B cell (primary cell): ENCODE results near the gene ASCL5. TPM values are rescaled to one million over a fixed set of nuclear protein-coding genes. Genes with fewer than 3 reads are reported as not detected.

ENCODE experiments used
- ATAC-seq: fragments of 200-7000 bp; cut with Tn5 transposase; one replicate; pipeline ENCODE4 v1.10.0; 2021; ENCODE audit warnings: low read depth, mild to moderate bottlenecking, moderate number of reproducible peaks, moderate library complexity
- CTCF ChIA-PET: fragments of 350-600 bp; sonication (Branson Sonifier 250); formaldehyde crosslinking; loops from one replicate; lab custom pipeline; 2021; ENCODE audit warnings: antibody characterized with exemption, inconsistent platforms; lab: Charles Lee
- POLR2A ChIA-PET: fragments of 350-600 bp; sonication (Branson Sonifier 250); formaldehyde crosslinking; loops from one replicate; lab custom pipeline; 2021; ENCODE audit warnings: antibody characterized with exemption; lab: Charles Lee
- DNase-seq: peaks from one replicate; pipeline ENCODE4 v3.0.0; 2013
- H2AFZ ChIP-seq: 2 replicates; pipeline ENCODE4 v1.6.1; 2012; ENCODE audit warnings: mild to moderate bottlenecking, low read depth, low read length; ENCODE audit not compliant: insufficient read depth, poor library complexity, severe bottlenecking
- H3K27ac ChIP-seq, 2 donors: 1 replicate in 1 of 2; 2 replicates in 1 of 2; pipeline ENCODE4 v1.5.1; 2012 to 2013; ENCODE audit warnings: low read length in 2 of 2, mild to moderate bottlenecking in 2 of 2, moderate library complexity in 1 of 2
- H3K27me3 ChIP-seq, 4 experiments: fragments of 200-600 bp in 1 of 4; sonication (generic) in 1 of 4; replicated peaks in 1 of 4; 1 replicate in 2 of 4; 2 replicates in 2 of 4; pipeline versions ENCODE4 v1.6.1 to v1.7.0; 2013 to 2016; ENCODE audit warnings: low read length in 3 of 4, mild to moderate bottlenecking in 2 of 4, mixed read lengths in 1 of 4, moderate library complexity in 1 of 4; ENCODE audit not compliant: insufficient read depth in 4 of 4, control insufficient read depth in 3 of 4; ENCODE audit errors: control extremely low read depth in 1 of 4
- H3K36me3 ChIP-seq, 2 experiments: replicated peaks in 1 of 2; 1 replicate in 1 of 2; 2 replicates in 1 of 2; pipeline versions ENCODE4 v1.6.1 to v1.7.1; 2013; ENCODE audit warnings: low read length in 1 of 2; ENCODE audit not compliant: insufficient read depth in 2 of 2, control insufficient read depth in 1 of 2; ENCODE audit errors: control extremely low read depth in 1 of 2, extremely low read depth in 1 of 2
- H3K4me1 ChIP-seq, 2 donors: fragments of 200-600 bp in 1 of 2; sonication (generic) in 1 of 2; 1 replicate in 1 of 2; 2 replicates in 1 of 2; pipeline versions ENCODE4 v1.5.1 to v1.6.1; 2013 to 2017; ENCODE audit warnings: low read length in 2 of 2; ENCODE audit not compliant: control insufficient read depth in 2 of 2, insufficient read depth in 2 of 2
- H3K4me2 ChIP-seq: replicated peaks from 2 replicates; pipeline ENCODE3; 2012; ENCODE audit warnings: mild to moderate bottlenecking, low read depth, low read length; ENCODE audit not compliant: poor library complexity, severe bottlenecking
- H3K4me3 ChIP-seq, 5 experiments: fragments of 200-600 bp in 1 of 5; sonication (generic) in 1 of 5; 1 replicate in 3 of 5; 2 replicates in 2 of 5; pipeline versions ENCODE4 v1.5.1 to v1.7.0; 2011 to 2016; ENCODE audit warnings: low read length in 4 of 5, mild to moderate bottlenecking in 4 of 5, low read depth in 2 of 5, control low read depth in 1 of 5, moderate library complexity in 1 of 5; ENCODE audit not compliant: insufficient read depth in 1 of 5; ENCODE audit errors: control extremely low read depth in 1 of 5, extremely low read depth in 1 of 5
- H3K79me2 ChIP-seq: fragments of 200-600 bp; sonication (generic); one replicate; pipeline ENCODE4 v1.6.0; 2016; ENCODE audit warnings: low read length; ENCODE audit not compliant: control insufficient read depth, insufficient read depth
- H3K9ac ChIP-seq: fragments of 200-600 bp; sonication (generic); 2 replicates; pipeline ENCODE4 v1.6.1; 2017; ENCODE audit warnings: mild to moderate bottlenecking, low read length, moderate library complexity
- H3K9me3 ChIP-seq, 3 donors: one replicate each; pipeline versions ENCODE4 v1.6.1 to v1.7.1; 2013; ENCODE audit warnings: low read length in 2 of 3; ENCODE audit not compliant: control insufficient read depth in 2 of 3, insufficient read depth in 1 of 3; ENCODE audit errors: control extremely low read depth in 1 of 3
- H4K20me1 ChIP-seq: 2 replicates; pipeline ENCODE4 v1.6.0; 2012; ENCODE audit warnings: mild to moderate bottlenecking, low read length; ENCODE audit not compliant: insufficient read depth, control insufficient read depth, poor library complexity, severe bottlenecking
- H3K27ac Mint-ChIP-seq: one replicate; pipeline ENCODE4 v1.8.0; 2021; ENCODE audit warnings: mixed read lengths
- H3K27me3 Mint-ChIP-seq: one replicate; pipeline ENCODE4 v1.8.0; 2021; ENCODE audit warnings: mixed read lengths
- H3K4me1 Mint-ChIP-seq: one replicate; pipeline ENCODE4 v1.8.0; 2021; ENCODE audit warnings: mixed read lengths
- H3K4me3 Mint-ChIP-seq: one replicate; pipeline ENCODE4 v1.8.0; 2021; ENCODE audit warnings: mixed read lengths
- H3K9me3 Mint-ChIP-seq: one replicate; pipeline ENCODE4 v1.8.0; 2022; ENCODE audit warnings: mixed read lengths; ENCODE audit not compliant: insufficient read depth
- CTCF ChIP-seq: fragments of 200-600 bp; IDR thresholded peaks from one replicate; pipeline ENCODE4 v1.8.0; 2022; ENCODE audit warnings: antibody characterized with exemption, mild to moderate bottlenecking
- EZH2 ChIP-seq: IDR thresholded peaks from 2 replicates; pipeline ENCODE4 v1.6.1; 2012; ENCODE audit warnings: borderline replicate concordance, low read depth, mild to moderate bottlenecking, moderate library complexity, low read length; ENCODE audit not compliant: insufficient read depth, poor library complexity, severe bottlenecking
- WGBS: methylation state at CpG from one replicate; pipeline ENCODE4 v1.1.5; 2013; ENCODE audit warnings: missing lambda C conversion rate; ENCODE audit not compliant: insufficient coverage; 5-methylcytosine and 5-hydroxymethylcytosine counted together
- intact Hi-C: fragments of 100-400 bp; cut with micrococcal nuclease; formaldehyde crosslinking; loops from one replicate; pipeline ENCODE4 v1.10.0; 2022
- polyA plus RNA-seq: library from polyadenylated mRNA; depleted of rRNA; stranded (reverse); fragments of >200 nt; gene quantifications from 2 replicates; pipeline ENCODE4 v1.2.3, GENCODE V29; 2012
- total RNA-seq, 2 donors: library from RNA; stranded (reverse); fragments of 120-200 nt in 1 of 2; gene quantifications; 1 replicate in 1 of 2; 2 replicates in 1 of 2; pipeline versions ENCODE4 v1.2.3 to v1.2.4, GENCODE V29; 2013 to 2022

Gene ASCL5
- total and polyA plus RNA-seq, 2 donors (not counting 1 experiment from before 2014, with no cell fraction given): not detected

- Mint-ChIP-seq H3K27ac (no peak overlapping the region), H3K27me3 (peaks cover 29% of the 10 kb centered on the region), H3K9me3 (no peaks in the 10 kb centered on the region), H3K4me3 (peak overlapping the region; percentile 87), H3K4me1 (peaks cover 4% of the 10 kb centered on the region)
- Histone ChIP-seq H3K36me3 (no peaks in the 10 kb centered on the region), H4K20me1 (no peaks in the 10 kb centered on the region), H3K27me3 (peaks cover 0 to 32% (median 14%) of the 10 kb centered on the region in 4 experiments), H3K4me1 (peaks cover 4 to 13% of the 10 kb centered on the region in 2 donors), H2AFZ (peak overlapping the region; percentile 95), H3K4me3 (peak overlapping the region; percentile 31 to 77 (median 58)), H3K4me2 (peak overlapping the region; percentile 96), H3K79me2 (no peaks in the 10 kb centered on the region), H3K27ac (no peak overlapping the region), H3K9ac (peak overlapping the region; percentile 72), H3K9me3 (peaks cover 0 to 5% (median 0%) of the 10 kb centered on the region in 3 donors)
- POLR2A ChIA-PET: interaction anchor here (0.8 kb wide), 1 partner anchor 41 kb away, joined by 3 read pairs; the partner anchor contains the start of gene TMEM9
- TF ChIP-seq EZH2 (no peak), CTCF (no peak)
- DNase-seq: no peak
- CTCF ChIA-PET: interaction anchor here (0.8 to 3.3 kb wide), 15 partner anchors 9 to 555 kb away, joined by 3 to 46 read pairs (median 3); no protein-coding TSS in a partner anchor
- ATAC-seq: no peak
- intact Hi-C loops: loop anchor here (1.0 to 2.0 kb wide), 4 partner anchors 27 to 491 kb away; partner anchors contain the start of gene TMEM9
- WGBS: 16% methylated on average over 6 of the region's 17 CpGs
Observed at GRCh38 chr1:201113451-201114244, 13.3 kb downstream of the ASCL5 start.

GRCh38 chr1:201112926-201113325 is 14.1 kb downstream of the ASCL5 start:
- H3K4me2 ChIP-seq: no peak overlapping the region
- no peak for TF ChIP-seq CTCF
- TF ChIP-seq EZH2: no peak
- H3K27ac ChIP-seq: no peak overlapping the region
- H3K36me3 ChIP-seq: no peaks in the 10 kb centered on the region
- no peak overlapping the region for H3K9ac ChIP-seq
- no peaks in the 10 kb centered on the region for H4K20me1 ChIP-seq
- H3K4me1 ChIP-seq: peaks cover 4 to 13% of the 10 kb centered on the region in 2 donors
- no peak overlapping the region for H3K27ac Mint-ChIP-seq
- H3K27me3 Mint-ChIP-seq: peaks cover 29% of the 10 kb centered on the region
- ATAC-seq (no peak), DNase-seq (no peak)
- no peak overlapping the region for H3K4me3 ChIP-seq
- peaks cover 0 to 5% (median 0%) of the 10 kb centered on the region in 3 donors for H3K9me3 ChIP-seq
- H3K4me1 Mint-ChIP-seq: peaks cover 4% of the 10 kb centered on the region
- intact Hi-C loops: no loop called here
- H3K27me3 ChIP-seq: peaks cover 0 to 30% (median 14%) of the 10 kb centered on the region in 4 experiments
- CTCF ChIA-PET: interaction anchor here (2.6 to 3.3 kb wide), 2 partner anchors 134 to 141 kb away, joined by 21 to 46 read pairs; no protein-coding TSS in a partner anchor
- H2AFZ ChIP-seq: no peak overlapping the region
- no peak overlapping the region for H3K4me3 Mint-ChIP-seq
- POLR2A ChIA-PET: no interaction called here
- WGBS: no CpG with 5 or more reads among the region's 3 CpGs
- H3K79me2 ChIP-seq: no peaks in the 10 kb centered on the region
- H3K9me3 Mint-ChIP-seq: no peaks in the 10 kb centered on the region
